Activated B cell treated with CpG ODN at 0.5 μM for 24 hours (primary cell): ENCODE measurements around the gene COPG1. TPM values are rescaled to one million over a fixed set of nuclear protein-coding genes. Genes with fewer than 3 reads are reported as not detected.

Experiments used
- ATAC-seq: fragments of 200-7000 bp; cut with Tn5 transposase; one replicate; pipeline ENCODE4 v1.10.0; 2021; ENCODE audit warnings: low read depth, mild to moderate bottlenecking, moderate library complexity
- CTCF ChIA-PET: fragments of 350-600 bp; sonication (Branson Sonifier 250); formaldehyde crosslinking; loops from one replicate; lab custom pipeline; 2021; ENCODE audit warnings: antibody characterized with exemption; lab: Charles Lee
- POLR2A ChIA-PET: fragments of 350-600 bp; sonication (Branson Sonifier 250); formaldehyde crosslinking; loops from one replicate; lab custom pipeline; 2021; ENCODE audit warnings: antibody characterized with exemption; lab: Charles Lee
- DNase-seq: peaks from one replicate; pipeline ENCODE4 v3.0.0; 2022
- H3K27ac Mint-ChIP-seq: one replicate; pipeline ENCODE4 v1.8.0; 2020; ENCODE audit warnings: mixed read lengths
- H3K27me3 Mint-ChIP-seq: one replicate; pipeline ENCODE4 v1.8.0; 2021; ENCODE audit warnings: mixed read lengths
- H3K36me3 Mint-ChIP-seq: one replicate; pipeline ENCODE4 v1.8.0; 2021; ENCODE audit warnings: low read depth, mixed read lengths
- H3K4me1 Mint-ChIP-seq: one replicate; pipeline ENCODE4 v1.8.0; 2021; ENCODE audit warnings: mixed read lengths
- H3K4me3 Mint-ChIP-seq: one replicate; pipeline ENCODE4 v1.8.0; 2020; ENCODE audit warnings: mild to moderate bottlenecking, mixed read lengths
- H3K9me3 Mint-ChIP-seq: one replicate; pipeline ENCODE4 v1.8.0; 2020; ENCODE audit warnings: mixed read lengths
- intact Hi-C: fragments of 100-400 bp; cut with micrococcal nuclease; formaldehyde crosslinking; loops from one replicate; pipeline ENCODE4 v1.15.1; 2024
- total RNA-seq: library from RNA; stranded (reverse); gene quantifications from 2 replicates; pipeline ENCODE4 v1.2.3, GENCODE V29; 2022
- TF ChIP-seq, protein P1 (sequence below): fragments of 200-600 bp; IDR thresholded peaks from one replicate; pipeline ENCODE4 v1.8.0; 2022; ENCODE audit warnings: antibody characterized with exemption, mild to moderate bottlenecking

The COPG1 gene
- total RNA-seq, 1 donor from 2014 or later: 101 TPM

GRCh38 chr3:129320825-129321487, 71.5 kb downstream of the COPG1 start:
- ChIA-PET CTCF (interaction anchor here (0.5 kb wide), 1 partner anchor 25 kb away, joined by 3 read pairs; no protein-coding TSS in a partner anchor), POLR2A (interaction anchor here (0.6 kb wide), 2 partner anchors 65 to 105 kb away, joined by 3 to 4 read pairs; no protein-coding TSS in a partner anchor)
- no peak overlapping the region for H3K4me3 Mint-ChIP-seq
- H3K27me3 Mint-ChIP-seq: peaks cover 17% of the 10 kb centered on the region
- intact Hi-C loops: no loop called here
- ATAC-seq: no peak
- no peaks in the 10 kb centered on the region for H3K9me3 Mint-ChIP-seq
- no peaks in the 10 kb centered on the region for H3K36me3 Mint-ChIP-seq
- no peak overlapping the region for H3K27ac Mint-ChIP-seq
- TF ChIP-seq, protein P1, sequence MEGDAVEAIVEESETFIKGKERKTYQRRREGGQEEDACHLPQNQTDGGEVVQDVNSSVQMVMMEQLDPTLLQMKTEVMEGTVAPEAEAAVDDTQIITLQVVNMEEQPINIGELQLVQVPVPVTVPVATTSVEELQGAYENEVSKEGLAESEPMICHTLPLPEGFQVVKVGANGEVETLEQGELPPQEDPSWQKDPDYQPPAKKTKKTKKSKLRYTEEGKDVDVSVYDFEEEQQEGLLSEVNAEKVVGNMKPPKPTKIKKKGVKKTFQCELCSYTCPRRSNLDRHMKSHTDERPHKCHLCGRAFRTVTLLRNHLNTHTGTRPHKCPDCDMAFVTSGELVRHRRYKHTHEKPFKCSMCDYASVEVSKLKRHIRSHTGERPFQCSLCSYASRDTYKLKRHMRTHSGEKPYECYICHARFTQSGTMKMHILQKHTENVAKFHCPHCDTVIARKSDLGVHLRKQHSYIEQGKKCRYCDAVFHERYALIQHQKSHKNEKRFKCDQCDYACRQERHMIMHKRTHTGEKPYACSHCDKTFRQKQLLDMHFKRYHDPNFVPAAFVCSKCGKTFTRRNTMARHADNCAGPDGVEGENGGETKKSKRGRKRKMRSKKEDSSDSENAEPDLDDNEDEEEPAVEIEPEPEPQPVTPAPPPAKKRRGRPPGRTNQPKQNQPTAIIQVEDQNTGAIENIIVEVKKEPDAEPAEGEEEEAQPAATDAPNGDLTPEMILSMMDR: no peak
- DNase-seq: no peak
- peaks cover 5% of the 10 kb centered on the region for H3K4me1 Mint-ChIP-seq

DNA sequence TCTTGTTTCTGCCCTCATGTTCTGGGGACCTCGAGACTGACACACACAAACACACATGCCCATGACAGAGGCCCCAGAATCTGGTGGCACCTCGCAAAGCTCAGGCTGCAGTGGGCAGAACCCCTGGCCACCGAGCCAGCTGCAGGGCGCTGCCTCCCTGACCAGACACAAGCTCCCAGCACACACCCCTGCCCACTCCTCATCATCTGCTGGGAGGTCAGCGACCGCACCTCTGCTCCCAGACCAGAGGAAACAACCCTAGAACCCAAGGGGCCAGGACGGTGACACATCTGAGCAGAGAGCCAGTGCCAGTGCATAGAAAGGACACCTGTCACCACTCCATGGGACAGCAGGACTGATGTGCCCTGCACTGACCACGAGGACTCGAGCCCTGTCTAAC, 72.5 kb downstream of the COPG1 start:
- Mint-ChIP-seq H3K27ac (no peak overlapping the region), H3K9me3 (no peaks in the 10 kb centered on the region), H3K4me1 (peaks cover 3% of the 10 kb centered on the region), H3K4me3 (no peak overlapping the region), H3K36me3 (no peaks in the 10 kb centered on the region), H3K27me3 (peaks cover 17% of the 10 kb centered on the region)
- ChIA-PET CTCF (no interaction called here), POLR2A (no interaction called here)
- intact Hi-C loops: no loop called here
- TF ChIP-seq, protein P1: no peak
- ATAC-seq: no peak
- DNase-seq: no peak

- peaks cover 6% of the 10 kb centered on the region for H3K27me3 Mint-ChIP-seq
These were observed 74.4 kb downstream of the COPG1 start for GRCh38 chr3:129323651-129324294.

GRCh38 chr3:129324855-129325254, 75.4 kb downstream of the COPG1 start:
- intact Hi-C loops: no loop called here
- Mint-ChIP-seq H3K36me3 (no peaks in the 10 kb centered on the region), H3K4me3 (no peak overlapping the region), H3K27me3 (peaks cover 2% of the 10 kb centered on the region), H3K9me3 (no peaks in the 10 kb centered on the region), H3K27ac (no peak overlapping the region), H3K4me1 (no peaks in the 10 kb centered on the region)
- no peak for ATAC-seq
- DNase-seq: no peak
- CTCF ChIA-PET: interaction anchor here (1.0 to 2.3 kb wide), 5 partner anchors 8 to 354 kb away, joined by 3 to 19 read pairs (median 6); partner anchors contain the start of gene COPG1
- POLR2A ChIA-PET: no interaction called here
- TF ChIP-seq, protein P1: no peak

More at GRCh38 chr3:129323651-129324294, 74.4 kb downstream of the COPG1 start:
- no peaks in the 10 kb centered on the region for H3K9me3 Mint-ChIP-seq
- H3K36me3 Mint-ChIP-seq: no peaks in the 10 kb centered on the region
- H3K27ac Mint-ChIP-seq: no peak overlapping the region
- peak; percentile 79 for ATAC-seq
- H3K4me1 Mint-ChIP-seq: peaks cover under 1% of the 10 kb centered on the region
- no peak overlapping the region for H3K4me3 Mint-ChIP-seq
- ChIA-PET POLR2A (interaction anchor here (0.5 to 1.0 kb wide), 2 partner anchors 10 to 65 kb away, joined by 3 to 5 read pairs; no protein-coding TSS in a partner anchor), CTCF (interaction anchor here (0.6 to 2.3 kb wide), 6 partner anchors 12 to 353 kb away, joined by 3 to 19 read pairs (median 6); partner anchors contain the start of gene COPG1)
- no peak for DNase-seq
- TF ChIP-seq, protein P1: no peak
- intact Hi-C loops: no loop called here

DNA sequence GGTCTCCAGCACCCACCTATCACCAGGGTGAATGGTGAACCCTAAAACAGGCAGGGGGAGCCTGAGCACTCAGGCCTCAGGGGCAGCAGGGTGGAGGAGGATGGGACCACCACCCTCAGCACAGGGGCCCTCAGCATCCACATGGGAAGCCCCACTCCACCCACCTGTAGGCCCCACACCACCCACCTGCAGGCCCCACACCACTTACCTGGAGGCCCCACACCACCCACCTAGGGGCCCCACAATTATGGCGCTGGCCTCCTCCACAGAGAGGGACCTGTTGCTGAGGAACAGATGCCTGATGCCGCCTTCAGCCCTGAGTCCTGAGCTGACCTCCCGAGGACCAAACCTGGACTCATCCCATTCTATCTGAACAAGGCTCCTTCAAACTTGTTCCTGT, 76.0 kb downstream of the COPG1 start:
- H3K27me3 Mint-ChIP-seq: peaks cover 2% of the 10 kb centered on the region
- no peaks in the 10 kb centered on the region for H3K9me3 Mint-ChIP-seq
- DNase-seq: no peak
- H3K36me3 Mint-ChIP-seq: no peaks in the 10 kb centered on the region
- no peak overlapping the region for H3K27ac Mint-ChIP-seq
- peaks cover 4% of the 10 kb centered on the region for H3K4me1 Mint-ChIP-seq
- ChIA-PET POLR2A (interaction anchor here (0.5 kb wide), 1 partner anchor 8 kb away, joined by 3 read pairs; no protein-coding TSS in a partner anchor), CTCF (interaction anchor here (1.1 to 1.9 kb wide), 2 partner anchors 9 to 53 kb away, joined by 3 to 8 read pairs; a partner anchor contains a TSS)
- no peak for ATAC-seq
- H3K4me3 Mint-ChIP-seq: no peak overlapping the region
- TF ChIP-seq, protein P1: no peak
- intact Hi-C loops: no loop called here
